GM12878 (cell line): ENCODE data around the gene GRHL1.

Source experiments
- EP300 ChIP-seq, 2 experiments: fragments of 150-350 bp in 1 of 2; IDR thresholded peaks; 2 replicates each; pipeline ENCODE4 v1.6.1; 2011 to 2012; ENCODE audit warnings: low read depth in 2 of 2, low read length in 2 of 2, borderline replicate concordance in 1 of 2, improper control_type of control experiment in 1 of 2, inconsistent platforms in 1 of 2; ENCODE audit not compliant: control insufficient read depth in 1 of 2
- FOS ChIP-seq: IDR thresholded peaks from 3 replicates; pipeline ENCODE4 v1.6.1; 2011; ENCODE audit warnings: borderline replicate concordance; ENCODE audit not compliant: insufficient read length; ENCODE audit errors: extremely low read depth
- HDAC6 ChIP-seq: fragments of 200-600 bp; sonication (generic); IDR thresholded peaks from one replicate; pipeline ENCODE4 v1.8.0; 2017; ENCODE audit warnings: antibody characterized with exemption; ENCODE audit not compliant: unreplicated experiment
- POLR2A ChIP-seq: IDR thresholded peaks from 2 replicates; pipeline ENCODE4 v1.6.1; 2011; ENCODE audit warnings: low read depth, mild to moderate bottlenecking, low read length
- SIN3A ChIP-seq: IDR thresholded peaks from 2 replicates; pipeline ENCODE4 v1.6.1; 2012; ENCODE audit warnings: low read depth, low read length, improper control_type of control experiment
- TAF1 ChIP-seq: IDR thresholded peaks from 2 replicates; pipeline ENCODE4 v1.6.1; 2011; ENCODE audit warnings: mild to moderate bottlenecking, low read depth, low read length, borderline replicate concordance
- TF ChIP-seq, protein P1 (sequence below), 3 experiments: IDR thresholded peaks in 2 of 3; conservative IDR thresholded peaks in 1 of 3; 2 replicates each; pipeline ENCODE4 v1.5.1; 2011; ENCODE audit warnings: low read depth in 3 of 3, low read length in 3 of 3, mild to moderate bottlenecking in 3 of 3, control low read depth in 2 of 3, moderate library complexity in 2 of 3, inconsistent platforms in 1 of 3, mixed read lengths in 1 of 3; ENCODE audit not compliant: control insufficient read depth in 2 of 3, insufficient read depth in 1 of 3; ENCODE audit errors: extremely low read depth in 1 of 3
- TF ChIP-seq, protein P2 (sequence below): fragments of 450-650 bp; IDR thresholded peaks from 2 replicates; pipeline ENCODE4 v1.6.1; 2016; ENCODE audit warnings: mild to moderate bottlenecking, moderate library complexity, borderline replicate concordance
- TF ChIP-seq, protein P3 (sequence below): IDR thresholded peaks from 2 replicates; pipeline ENCODE4 v1.6.1; 2012; ENCODE audit warnings: mild to moderate bottlenecking, low read depth, low read length

DNA sequence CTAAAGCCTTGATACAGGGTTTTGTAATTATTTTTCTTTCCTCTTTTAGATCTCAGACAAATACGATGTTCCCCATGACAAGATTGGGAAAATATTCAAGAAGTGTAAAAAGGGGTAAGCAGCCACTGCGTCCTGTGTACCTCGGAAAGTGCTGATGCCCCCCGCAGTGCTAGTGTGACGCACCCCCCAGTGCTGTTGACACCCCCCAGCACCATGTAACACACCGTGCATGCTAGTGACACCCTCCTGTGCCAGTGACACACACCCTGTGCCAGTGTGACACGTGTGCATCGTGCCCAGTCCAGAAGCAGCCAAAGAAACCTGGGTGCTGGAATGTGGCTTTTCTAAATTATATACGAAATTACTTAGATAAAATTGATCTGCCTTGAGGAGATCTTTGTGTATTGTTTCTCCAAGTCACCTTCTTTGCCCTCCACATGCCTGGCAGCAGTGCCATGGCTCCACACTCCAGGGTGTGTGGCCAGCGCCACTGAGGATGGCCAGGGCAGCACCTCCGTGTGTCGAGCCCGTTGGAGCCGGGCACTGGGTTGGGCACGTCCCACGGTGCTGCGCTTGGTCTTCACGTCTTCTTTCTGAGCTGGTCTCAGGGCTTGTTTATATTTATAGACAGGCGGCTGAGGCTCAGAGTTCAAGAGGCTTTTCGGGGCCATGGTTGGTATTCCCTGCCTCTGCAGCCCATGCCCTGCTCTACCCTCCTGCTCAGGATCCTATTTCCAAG is 47.6 kb downstream of the GRHL1 start:
- TF ChIP-seq POLR2A (no peak), TAF1 (no peak), FOS (no peak), SIN3A (no peak), HDAC6 (no peak), EP300 (IDR thresholded peaks at IDR 0.05; ENCODE audit: borderline replicate concordance in 1 of 2, control insufficient read depth in 1 of 2, low read depth in 2 of 2, low read length in 2 of 2) (no peak)
- TF ChIP-seq, protein P1, sequence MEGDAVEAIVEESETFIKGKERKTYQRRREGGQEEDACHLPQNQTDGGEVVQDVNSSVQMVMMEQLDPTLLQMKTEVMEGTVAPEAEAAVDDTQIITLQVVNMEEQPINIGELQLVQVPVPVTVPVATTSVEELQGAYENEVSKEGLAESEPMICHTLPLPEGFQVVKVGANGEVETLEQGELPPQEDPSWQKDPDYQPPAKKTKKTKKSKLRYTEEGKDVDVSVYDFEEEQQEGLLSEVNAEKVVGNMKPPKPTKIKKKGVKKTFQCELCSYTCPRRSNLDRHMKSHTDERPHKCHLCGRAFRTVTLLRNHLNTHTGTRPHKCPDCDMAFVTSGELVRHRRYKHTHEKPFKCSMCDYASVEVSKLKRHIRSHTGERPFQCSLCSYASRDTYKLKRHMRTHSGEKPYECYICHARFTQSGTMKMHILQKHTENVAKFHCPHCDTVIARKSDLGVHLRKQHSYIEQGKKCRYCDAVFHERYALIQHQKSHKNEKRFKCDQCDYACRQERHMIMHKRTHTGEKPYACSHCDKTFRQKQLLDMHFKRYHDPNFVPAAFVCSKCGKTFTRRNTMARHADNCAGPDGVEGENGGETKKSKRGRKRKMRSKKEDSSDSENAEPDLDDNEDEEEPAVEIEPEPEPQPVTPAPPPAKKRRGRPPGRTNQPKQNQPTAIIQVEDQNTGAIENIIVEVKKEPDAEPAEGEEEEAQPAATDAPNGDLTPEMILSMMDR (IDR thresholded peaks at IDR 0.05 in 2 of 3, conservative IDR thresholded peaks at IDR 0.05 in 1 of 3; ENCODE audit: control insufficient read depth in 2 of 3, extremely low read depth in 1 of 3, insufficient read depth in 1 of 3, low read depth in 3 of 3, low read length in 3 of 3): no peak
- TF ChIP-seq, protein P2, sequence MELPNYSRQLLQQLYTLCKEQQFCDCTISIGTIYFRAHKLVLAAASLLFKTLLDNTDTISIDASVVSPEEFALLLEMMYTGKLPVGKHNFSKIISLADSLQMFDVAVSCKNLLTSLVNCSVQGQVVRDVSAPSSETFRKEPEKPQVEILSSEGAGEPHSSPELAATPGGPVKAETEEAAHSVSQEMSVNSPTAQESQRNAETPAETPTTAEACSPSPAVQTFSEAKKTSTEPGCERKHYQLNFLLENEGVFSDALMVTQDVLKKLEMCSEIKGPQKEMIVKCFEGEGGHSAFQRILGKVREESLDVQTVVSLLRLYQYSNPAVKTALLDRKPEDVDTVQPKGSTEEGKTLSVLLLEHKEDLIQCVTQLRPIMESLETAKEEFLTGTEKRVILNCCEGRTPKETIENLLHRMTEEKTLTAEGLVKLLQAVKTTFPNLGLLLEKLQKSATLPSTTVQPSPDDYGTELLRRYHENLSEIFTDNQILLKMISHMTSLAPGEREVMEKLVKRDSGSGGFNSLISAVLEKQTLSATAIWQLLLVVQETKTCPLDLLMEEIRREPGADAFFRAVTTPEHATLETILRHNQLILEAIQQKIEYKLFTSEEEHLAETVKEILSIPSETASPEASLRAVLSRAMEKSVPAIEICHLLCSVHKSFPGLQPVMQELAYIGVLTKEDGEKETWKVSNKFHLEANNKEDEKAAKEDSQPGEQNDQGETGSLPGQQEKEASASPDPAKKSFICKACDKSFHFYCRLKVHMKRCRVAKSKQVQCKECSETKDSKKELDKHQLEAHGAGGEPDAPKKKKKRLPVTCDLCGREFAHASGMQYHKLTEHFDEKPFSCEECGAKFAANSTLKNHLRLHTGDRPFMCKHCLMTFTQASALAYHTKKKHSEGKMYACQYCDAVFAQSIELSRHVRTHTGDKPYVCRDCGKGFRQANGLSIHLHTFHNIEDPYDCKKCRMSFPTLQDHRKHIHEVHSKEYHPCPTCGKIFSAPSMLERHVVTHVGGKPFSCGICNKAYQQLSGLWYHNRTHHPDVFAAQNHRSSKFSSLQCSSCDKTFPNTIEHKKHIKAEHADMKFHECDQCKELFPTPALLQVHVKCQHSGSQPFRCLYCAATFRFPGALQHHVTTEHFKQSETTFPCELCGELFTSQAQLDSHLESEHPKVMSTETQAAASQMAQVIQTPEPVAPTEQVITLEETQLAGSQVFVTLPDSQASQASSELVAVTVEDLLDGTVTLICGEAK: no peak
- TF ChIP-seq, protein P3, sequence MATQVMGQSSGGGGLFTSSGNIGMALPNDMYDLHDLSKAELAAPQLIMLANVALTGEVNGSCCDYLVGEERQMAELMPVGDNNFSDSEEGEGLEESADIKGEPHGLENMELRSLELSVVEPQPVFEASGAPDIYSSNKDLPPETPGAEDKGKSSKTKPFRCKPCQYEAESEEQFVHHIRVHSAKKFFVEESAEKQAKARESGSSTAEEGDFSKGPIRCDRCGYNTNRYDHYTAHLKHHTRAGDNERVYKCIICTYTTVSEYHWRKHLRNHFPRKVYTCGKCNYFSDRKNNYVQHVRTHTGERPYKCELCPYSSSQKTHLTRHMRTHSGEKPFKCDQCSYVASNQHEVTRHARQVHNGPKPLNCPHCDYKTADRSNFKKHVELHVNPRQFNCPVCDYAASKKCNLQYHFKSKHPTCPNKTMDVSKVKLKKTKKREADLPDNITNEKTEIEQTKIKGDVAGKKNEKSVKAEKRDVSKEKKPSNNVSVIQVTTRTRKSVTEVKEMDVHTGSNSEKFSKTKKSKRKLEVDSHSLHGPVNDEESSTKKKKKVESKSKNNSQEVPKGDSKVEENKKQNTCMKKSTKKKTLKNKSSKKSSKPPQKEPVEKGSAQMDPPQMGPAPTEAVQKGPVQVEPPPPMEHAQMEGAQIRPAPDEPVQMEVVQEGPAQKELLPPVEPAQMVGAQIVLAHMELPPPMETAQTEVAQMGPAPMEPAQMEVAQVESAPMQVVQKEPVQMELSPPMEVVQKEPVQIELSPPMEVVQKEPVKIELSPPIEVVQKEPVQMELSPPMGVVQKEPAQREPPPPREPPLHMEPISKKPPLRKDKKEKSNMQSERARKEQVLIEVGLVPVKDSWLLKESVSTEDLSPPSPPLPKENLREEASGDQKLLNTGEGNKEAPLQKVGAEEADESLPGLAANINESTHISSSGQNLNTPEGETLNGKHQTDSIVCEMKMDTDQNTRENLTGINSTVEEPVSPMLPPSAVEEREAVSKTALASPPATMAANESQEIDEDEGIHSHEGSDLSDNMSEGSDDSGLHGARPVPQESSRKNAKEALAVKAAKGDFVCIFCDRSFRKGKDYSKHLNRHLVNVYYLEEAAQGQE: no peak
